LNCAP (cell line): Measurements from ENCODE around the gene ADGRF4.

Source experiments
- TF ChIP-seq, protein P1 (sequence below): fragments of 450-650 bp; IDR thresholded peaks from 2 replicates; pipeline ENCODE4 v1.5.1; 2017; ENCODE audit warnings: mild to moderate bottlenecking

Gene ADGRF4

DNA sequence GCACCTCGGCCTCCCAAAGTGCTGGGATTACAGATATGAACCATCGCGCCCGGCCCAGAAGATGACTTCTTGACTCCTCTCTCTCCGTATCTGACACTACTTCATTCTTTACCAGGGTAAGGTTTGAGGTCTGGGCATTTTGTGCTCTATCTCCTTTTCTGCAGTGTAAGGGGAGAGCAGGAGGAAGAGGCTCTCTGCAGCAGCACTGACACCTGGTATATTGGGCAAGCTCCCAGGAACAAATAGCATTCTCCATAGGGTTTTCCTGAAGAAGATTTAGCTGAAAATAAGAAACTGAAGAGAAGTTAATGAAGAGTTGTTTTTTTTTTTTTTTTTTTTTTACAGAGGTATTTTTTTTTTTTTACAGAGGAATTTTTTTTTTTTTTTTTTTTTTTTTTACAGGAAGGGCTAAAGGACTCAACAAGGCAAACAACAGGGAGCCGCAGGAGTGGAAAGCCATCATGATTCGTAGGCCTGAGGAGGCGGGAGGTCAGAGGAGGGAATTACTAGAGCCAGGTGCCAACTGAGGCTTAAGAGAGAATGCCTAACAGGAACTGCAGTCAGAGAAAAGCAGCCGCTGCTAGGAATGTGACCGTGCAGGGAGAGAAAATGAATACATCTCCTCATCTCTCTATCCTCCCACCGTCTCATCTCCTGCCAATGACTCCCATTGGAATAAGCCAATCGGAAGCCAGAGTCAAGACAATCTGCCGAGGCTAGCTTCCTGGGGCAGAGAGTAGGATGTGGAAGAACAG is 34.7 kb upstream of the ADGRF4 start:
- TF ChIP-seq, protein P1, sequence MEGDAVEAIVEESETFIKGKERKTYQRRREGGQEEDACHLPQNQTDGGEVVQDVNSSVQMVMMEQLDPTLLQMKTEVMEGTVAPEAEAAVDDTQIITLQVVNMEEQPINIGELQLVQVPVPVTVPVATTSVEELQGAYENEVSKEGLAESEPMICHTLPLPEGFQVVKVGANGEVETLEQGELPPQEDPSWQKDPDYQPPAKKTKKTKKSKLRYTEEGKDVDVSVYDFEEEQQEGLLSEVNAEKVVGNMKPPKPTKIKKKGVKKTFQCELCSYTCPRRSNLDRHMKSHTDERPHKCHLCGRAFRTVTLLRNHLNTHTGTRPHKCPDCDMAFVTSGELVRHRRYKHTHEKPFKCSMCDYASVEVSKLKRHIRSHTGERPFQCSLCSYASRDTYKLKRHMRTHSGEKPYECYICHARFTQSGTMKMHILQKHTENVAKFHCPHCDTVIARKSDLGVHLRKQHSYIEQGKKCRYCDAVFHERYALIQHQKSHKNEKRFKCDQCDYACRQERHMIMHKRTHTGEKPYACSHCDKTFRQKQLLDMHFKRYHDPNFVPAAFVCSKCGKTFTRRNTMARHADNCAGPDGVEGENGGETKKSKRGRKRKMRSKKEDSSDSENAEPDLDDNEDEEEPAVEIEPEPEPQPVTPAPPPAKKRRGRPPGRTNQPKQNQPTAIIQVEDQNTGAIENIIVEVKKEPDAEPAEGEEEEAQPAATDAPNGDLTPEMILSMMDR: no peak

DNA sequence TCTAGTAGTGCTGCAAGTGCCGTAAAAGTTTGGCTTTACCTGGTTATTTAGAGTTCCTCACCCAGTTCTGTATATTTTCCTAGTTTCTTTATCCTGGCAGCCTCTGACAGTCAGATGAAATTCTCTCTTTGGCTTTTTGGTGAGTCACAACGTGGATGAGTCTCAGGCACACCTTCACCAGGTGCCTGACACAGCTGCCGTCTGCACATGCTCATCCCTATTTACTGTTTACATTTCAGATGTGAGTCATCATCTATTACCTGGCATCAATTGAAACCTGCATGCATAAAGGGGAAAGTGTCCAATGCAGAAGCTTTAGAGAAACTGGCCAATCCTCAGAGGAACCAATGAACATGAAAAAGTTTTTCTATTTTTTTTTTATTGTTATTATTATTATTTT is 33.3 kb upstream of the ADGRF4 start:
- TF ChIP-seq, protein P1: no peak

DNA sequence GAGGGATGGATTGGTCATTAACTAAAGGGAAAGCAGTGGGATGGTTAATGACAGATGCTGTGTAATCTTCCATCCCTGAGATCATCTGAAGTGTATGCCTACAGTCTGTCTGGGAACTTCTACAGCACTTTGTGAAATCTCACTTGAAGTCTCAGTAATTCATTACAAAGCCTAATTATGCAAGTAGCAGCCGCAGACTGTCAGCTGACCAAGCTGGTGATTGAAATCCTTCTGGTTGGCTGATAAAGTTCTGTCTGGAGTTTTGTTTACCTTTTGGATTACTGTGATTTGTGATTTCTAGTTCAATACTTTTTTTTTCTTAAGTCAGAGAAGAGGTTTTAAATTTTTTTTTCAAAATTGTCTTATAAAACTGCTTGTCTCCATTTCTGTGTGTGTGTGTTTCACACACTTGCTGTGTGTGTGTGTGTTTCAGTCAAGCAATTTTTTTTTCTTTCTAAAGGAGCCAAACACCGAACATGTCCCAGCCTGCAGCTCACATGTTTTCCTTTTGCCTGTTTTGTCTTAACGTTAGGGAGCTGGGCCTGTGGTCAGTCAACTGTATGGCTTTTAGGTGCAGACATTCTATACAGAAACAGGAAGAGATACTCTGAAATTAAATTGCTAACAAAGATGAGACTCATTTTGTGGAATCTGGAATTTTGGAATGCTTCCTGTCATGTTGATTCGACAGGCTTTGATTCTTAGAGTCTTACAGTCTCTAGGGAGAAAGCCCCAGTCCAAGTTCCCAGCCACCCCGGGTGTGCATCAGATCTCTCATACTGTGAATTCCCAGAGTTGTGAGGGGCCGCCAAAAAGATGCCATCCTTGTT is 28.5 kb upstream of the ADGRF4 start:
- TF ChIP-seq, protein P1: no peak

DNA sequence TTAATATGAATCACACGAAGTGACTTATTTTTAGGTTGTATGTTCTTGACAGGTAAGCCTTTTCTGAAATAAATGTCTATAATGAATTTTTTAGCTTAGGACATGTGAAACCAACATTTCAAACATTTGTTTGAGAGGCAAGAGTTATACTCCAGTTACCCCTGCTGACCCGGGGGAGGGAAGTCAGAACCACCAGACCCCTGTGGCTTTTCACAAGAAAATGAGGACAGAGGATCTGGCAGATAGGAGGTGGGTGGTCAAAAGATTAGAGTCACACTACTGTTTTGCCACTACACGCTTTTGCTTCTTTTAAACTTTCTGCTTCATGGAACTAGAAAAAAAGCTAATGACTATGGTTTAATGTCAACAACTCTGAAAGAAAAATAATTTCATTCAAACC is 27.5 kb upstream of the ADGRF4 start:
- TF ChIP-seq, protein P1: no peak

DNA sequence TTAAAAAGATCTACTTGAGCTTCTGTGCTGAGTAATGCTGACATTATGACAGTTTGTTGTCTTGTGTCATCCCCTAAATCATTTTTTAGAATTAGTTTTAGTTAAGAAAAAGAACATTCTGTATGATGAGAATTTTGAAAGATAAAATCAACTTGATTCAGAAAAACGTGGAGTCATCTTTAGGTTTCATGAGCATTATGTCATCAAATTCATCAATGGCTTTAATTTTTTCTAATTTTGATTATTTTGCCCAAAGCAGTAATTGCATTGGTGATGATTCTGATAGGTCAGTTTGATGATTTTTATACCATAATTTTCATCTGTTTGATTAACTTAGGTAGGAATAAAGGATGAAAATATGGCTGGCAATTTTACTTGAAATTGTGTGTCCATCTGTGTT is 26.6 kb upstream of the ADGRF4 start:
- TF ChIP-seq, protein P1: no peak

DNA sequence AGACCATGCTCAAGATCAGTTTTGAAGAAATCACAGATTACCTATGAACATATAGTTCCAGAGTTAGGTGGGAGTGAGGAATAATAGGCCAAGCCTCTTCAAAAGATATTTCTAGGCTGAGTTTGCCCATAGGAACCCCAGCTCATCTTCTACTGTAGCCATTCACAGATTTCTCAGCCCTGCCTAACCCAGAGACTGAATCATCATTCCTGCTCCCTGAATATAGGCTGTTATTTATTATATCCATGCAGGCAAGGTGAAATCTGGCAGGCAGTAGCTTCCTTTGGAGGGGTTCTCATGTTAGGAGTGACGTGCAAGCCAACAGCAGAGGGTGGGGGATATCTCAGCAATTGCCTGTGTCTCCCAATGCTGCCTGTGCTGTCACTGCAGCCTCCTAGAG is 25.6 kb upstream of the ADGRF4 start:
- TF ChIP-seq, protein P1: no peak

DNA sequence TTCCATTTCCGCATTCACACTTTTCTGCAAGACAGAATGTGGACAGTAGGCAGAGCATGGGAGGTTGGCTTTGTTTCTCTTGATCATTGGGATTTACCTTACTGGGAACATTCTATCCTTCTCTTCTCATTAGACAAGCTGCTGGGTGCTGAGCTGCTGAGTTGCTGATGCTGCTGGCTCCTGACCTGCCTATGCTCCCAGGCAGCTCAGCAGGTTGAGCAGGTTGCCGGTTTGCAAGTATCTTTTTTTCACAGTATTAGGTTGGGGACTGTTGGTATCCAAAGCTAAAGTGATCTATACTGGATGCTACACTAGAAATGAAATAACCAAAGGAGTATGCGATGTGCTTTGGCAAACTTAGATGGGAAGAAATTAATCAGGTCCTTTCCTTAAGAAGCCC is 23.7 kb upstream of the ADGRF4 start:
- TF ChIP-seq, protein P1: no peak
